C4-2B (cell line): ENCODE results near the gene FAM222A.

Experiments
- H3K27ac ChIP-seq: fragments of 450-650 bp; 2 replicates; pipeline ENCODE4 v1.5.1; 2017
- CTCF ChIP-seq: fragments of 450-650 bp; conservative IDR thresholded peaks from 2 replicates; pipeline ENCODE4 v1.5.1; 2017; ENCODE audit warnings: mild to moderate bottlenecking
- ZFX ChIP-seq: fragments of 450-650 bp; IDR thresholded peaks from 2 replicates; pipeline ENCODE4 v1.6.1; 2017

FAM222A gene

GRCh38 chr12:109723311-109723881 is 9.8 kb downstream of the FAM222A start:
- no peak for TF ChIP-seq ZFX
- no peak for TF ChIP-seq CTCF
- H3K27ac ChIP-seq, result peak overlapping the region; percentile 46

GRCh38 chr12:109724321-109724892 is 10.8 kb downstream of the FAM222A start:
- H3K27ac ChIP-seq, result peak overlapping the region; percentile 46; the same call in 1 of the 2 replicates
- no peak for TF ChIP-seq CTCF

GRCh38 chr12:109725321-109726105 is 11.9 kb downstream of the FAM222A start:
- TF ChIP-seq CTCF (no peak), ZFX (no peak)
- no peak overlapping the region for H3K27ac ChIP-seq

- H3K27ac ChIP-seq, result no peak overlapping the region
- no peak for TF ChIP-seq CTCF
- no peak for TF ChIP-seq ZFX
Measured at GRCh38 chr12:109726106-109726497, 12.5 kb downstream of the FAM222A start.

- H3K27ac ChIP-seq, result peak overlapping the region; percentile 30; the same call in 1 of the 2 replicates
- TF ChIP-seq ZFX, result no peak
- no peak for TF ChIP-seq CTCF
Measured at GRCh38 chr12:109726511-109727038, 12.9 kb downstream of the FAM222A start.

- TF ChIP-seq ZFX (no peak), CTCF (no peak)
- H3K27ac ChIP-seq, result peak overlapping the region; percentile 30
Measured at GRCh38 chr12:109727039-109727723, 13.6 kb downstream of the FAM222A start.
